HEK293 (cell line): ENCODE measurements around the gene UCP3.

Source experiments
- CTCF ChIP-seq: fragments of 450-650 bp; formaldehyde crosslinking; IDR thresholded peaks from 2 replicates; pipeline ENCODE4 v1.5.1; 2016; ENCODE audit warnings: missing biosample characterization, missing genetic modification characterization
- PBX3 ChIP-seq: sonication (generic); formaldehyde crosslinking; IDR thresholded peaks from 2 replicates; pipeline ENCODE4 v1.8.1; 2022; ENCODE audit warnings: mild to moderate bottlenecking, moderate library complexity, missing genetic modification reagents
- SALL2 ChIP-seq: fragments of 450-650 bp; formaldehyde crosslinking; IDR thresholded peaks from 2 replicates; pipeline ENCODE4 v1.5.0; 2017; ENCODE audit warnings: missing biosample characterization, mild to moderate bottlenecking, missing genetic modification characterization, borderline replicate concordance
- YY1 ChIP-seq: fragments of 450-650 bp; formaldehyde crosslinking; IDR thresholded peaks from 2 replicates; pipeline ENCODE4 v1.5.1; 2018; ENCODE audit warnings: missing biosample characterization, missing genetic modification characterization
- ZFP41 ChIP-seq: fragments of 450-650 bp; formaldehyde crosslinking; IDR thresholded peaks from 2 replicates; pipeline ENCODE4 v1.5.1; 2016; ENCODE audit warnings: missing biosample characterization, missing genetic modification characterization, borderline replicate concordance
- ZNF274 ChIP-seq, 2 experiments: fragments of 200-500 bp in 1 of 2; fragments of 450-650 bp in 1 of 2; sonication (Bioruptor generic) in 1 of 2; formaldehyde crosslinking in 1 of 2; IDR thresholded peaks; 2 replicates each; pipeline versions ENCODE4 v1.5.1 to v1.6.1; 2014 to 2016; ENCODE audit warnings: borderline replicate concordance in 1 of 2, inconsistent platforms in 1 of 2, low read length in 1 of 2, missing biosample characterization in 1 of 2, missing genetic modification characterization in 1 of 2
- ZNF311 ChIP-seq: fragments of 450-650 bp; formaldehyde crosslinking; IDR thresholded peaks from 2 replicates; pipeline ENCODE4 v1.5.1; 2017; ENCODE audit warnings: missing biosample characterization, missing genetic modification characterization, borderline replicate concordance
- ZNF394 ChIP-seq: fragments of 450-650 bp; formaldehyde crosslinking; IDR thresholded peaks from 2 replicates; pipeline ENCODE4 v1.5.1; 2016; ENCODE audit warnings: missing biosample characterization, missing genetic modification characterization, mild to moderate bottlenecking, moderate library complexity, borderline replicate concordance
- ZNF404 ChIP-seq: fragments of 450-650 bp; formaldehyde crosslinking; IDR thresholded peaks from 2 replicates; pipeline ENCODE4 v1.5.1; 2017; ENCODE audit warnings: missing biosample characterization, missing genetic modification characterization
- ZNF629 ChIP-seq: fragments of 450-650 bp; formaldehyde crosslinking; IDR thresholded peaks from 2 replicates; pipeline ENCODE4 v1.5.1; 2017; ENCODE audit warnings: missing biosample characterization, missing genetic modification characterization
- ZXDB ChIP-seq: fragments of 450-650 bp; formaldehyde crosslinking; IDR thresholded peaks from 2 replicates; pipeline ENCODE4 v1.5.1; 2016; ENCODE audit warnings: missing biosample characterization, missing genetic modification characterization

GRCh38 chr11:73963861-73964260 lies 45.0 kb downstream of the UCP3 start:
- TF ChIP-seq ZNF404 (tag by site-specific recombination): no peak
- no peak for TF ChIP-seq SALL2 (tag by site-specific recombination)
- no peak for TF ChIP-seq YY1 (tag by site-specific recombination)
- no peak for TF ChIP-seq ZNF311 (tag by site-specific recombination)
- TF ChIP-seq ZNF394 (tag by site-specific recombination): no peak
- no peak for TF ChIP-seq CTCF (tag by site-specific recombination)
- TF ChIP-seq PBX3 (CRISPR knock-in tag): no peak
- no peak for TF ChIP-seq ZNF274 (IDR thresholded peaks at IDR 0.05; ENCODE audit: low read length)
- TF ChIP-seq ZNF274 (tag by site-specific recombination; IDR thresholded peaks at IDR 0.05; ENCODE audit: borderline replicate concordance): no peak
- no peak for TF ChIP-seq ZFP41
- TF ChIP-seq ZNF629 (tag by site-specific recombination): no peak
- no peak for TF ChIP-seq ZXDB (tag by site-specific recombination)
